SIG-M5 (cell line): ENCODE results near the gene KRT1.

Source experiments
- DNase-seq: peaks from one replicate; lab custom pipeline; 2025; lab: John Stamatoyannopoulos, UW

The KRT1 gene

GRCh38 chr12:52634266-52635056 is 45.7 kb downstream of the KRT1 start:
- no peak for DNase-seq

- DNase-seq: no peak
Measured at GRCh38 chr12:52633383-52633782, 46.8 kb downstream of the KRT1 start.

- DNase-seq: no peak
Measured at GRCh38 chr12:52632656-52633055, 47.6 kb downstream of the KRT1 start.

GRCh38 chr12:52631676-52632459 is 48.3 kb downstream of the KRT1 start:
- no peak for DNase-seq

- no peak for DNase-seq
Measured at GRCh38 chr12:52631264-52631663, 48.9 kb downstream of the KRT1 start.

- no peak for DNase-seq
Measured at GRCh38 chr12:52630599-52631200, 49.5 kb downstream of the KRT1 start.

GRCh38 chr12:52630008-52630500 is 50.2 kb downstream of the KRT1 start:
- DNase-seq: no peak

- no peak for DNase-seq
Measured at GRCh38 chr12:52629281-52630007, 50.8 kb downstream of the KRT1 start.

- DNase-seq: no peak
Measured at GRCh38 chr12:52628841-52629240, 51.4 kb downstream of the KRT1 start.

GRCh38 chr12:52628111-52628507 is 52.1 kb downstream of the KRT1 start:
- DNase-seq: no peak

- DNase-seq: no peak
Measured at GRCh38 chr12:52627395-52628110, 52.7 kb downstream of the KRT1 start.
